MM.1S (cell line): ENCODE results near the gene PON1.

Source experiments
- CTCF ChIP-seq: fragments of 300-600 bp; sonication (generic); IDR thresholded peaks from 2 replicates; pipeline ENCODE4 v1.5.1; 2016; ENCODE audit warnings: antibody characterized with exemption, low read length, mixed read lengths
- EZH2 ChIP-seq: fragments of 300-600 bp; sonication (generic); optimal IDR thresholded peaks from 2 replicates; pipeline ENCODE3; 2017; ENCODE audit warnings: low read depth, mild to moderate bottlenecking, antibody characterized with exemption, low read length, mixed read lengths
- EZH2phosphoT487 ChIP-seq: fragments of 300-600 bp; sonication (generic); IDR thresholded peaks from 2 replicates; pipeline ENCODE4 v1.6.1; 2018; ENCODE audit warnings: antibody characterized with exemption, low read length

GRCh38 chr7:95357623-95358022 lies 33.3 kb upstream of the PON1 start:
- TF ChIP-seq EZH2, result no peak
- no peak for TF ChIP-seq CTCF
- no peak for TF ChIP-seq EZH2phosphoT487
